Ureter (tissue), 1 donor: ENCODE results near the gene AK2. TPM values are rescaled to one million over a fixed set of nuclear protein-coding genes. Genes with fewer than 3 reads are reported as not detected.

Experiments used
- DNase-seq: peaks from one replicate; pipeline ENCODE4 v3.0.0-alpha.2; 2020; ENCODE audit warnings: low spot score
- total RNA-seq: library from RNA; stranded (reverse); gene quantifications from one replicate; pipeline ENCODE4 v1.2.4, GENCODE V29; 2023
- donor health status: DM: yes; HTN: yes; CAD: no.

Gene AK2
- total RNA-seq, 1 donor from 2014 or later = 203 TPM

DNA sequence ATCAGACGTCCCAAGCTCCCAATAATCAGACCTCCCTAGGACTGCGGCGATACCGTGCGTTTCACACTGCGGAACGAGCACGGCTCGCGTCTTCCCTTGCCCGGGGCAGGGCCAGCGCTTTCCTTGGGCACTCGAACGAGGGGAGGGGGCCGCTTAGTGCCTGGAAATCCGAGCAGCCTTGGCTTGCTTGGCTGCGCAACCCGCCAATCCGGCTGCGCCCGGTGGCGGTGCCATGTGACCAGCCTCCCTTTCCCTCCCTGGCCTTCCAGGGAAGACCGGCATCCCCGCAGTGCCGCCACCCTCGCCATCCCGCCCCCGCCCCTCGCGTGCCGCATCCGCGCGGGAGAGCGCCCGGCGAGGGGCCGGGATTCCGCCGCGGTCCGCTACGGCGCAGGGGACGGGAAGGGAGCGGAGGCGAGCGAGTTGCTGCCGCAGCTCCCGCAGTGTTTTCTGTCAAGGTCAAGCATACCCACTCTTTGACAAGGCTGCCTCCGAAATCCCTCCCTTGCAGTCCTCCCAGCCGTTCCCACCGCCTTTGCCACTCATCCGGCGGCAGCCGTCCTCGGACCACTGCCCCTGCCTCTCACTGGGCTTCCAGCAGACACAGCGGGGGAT, 63.8 kb downstream of the AK2 start:
- peak; percentile 66 for DNase-seq

DNA sequence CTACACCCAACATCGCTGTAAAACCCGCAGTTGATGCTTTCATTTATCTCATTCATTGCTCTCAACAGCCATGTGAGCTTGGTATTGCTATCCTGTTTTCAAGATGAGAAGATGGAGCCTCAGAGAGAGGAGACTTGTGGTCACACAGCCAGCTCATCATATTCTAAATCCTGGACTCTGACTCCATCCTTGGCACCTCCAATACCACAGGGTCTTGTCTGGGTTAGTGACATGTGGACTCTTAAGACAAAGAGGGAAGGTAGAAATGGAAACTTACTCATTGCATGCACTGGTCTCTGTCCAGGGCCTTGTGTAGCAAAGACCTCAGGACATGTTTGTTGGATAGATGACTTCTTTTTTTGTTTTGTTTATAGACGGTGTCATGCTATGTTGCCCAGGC, 65.1 kb downstream of the AK2 start:
- DNase-seq = no peak

DNA sequence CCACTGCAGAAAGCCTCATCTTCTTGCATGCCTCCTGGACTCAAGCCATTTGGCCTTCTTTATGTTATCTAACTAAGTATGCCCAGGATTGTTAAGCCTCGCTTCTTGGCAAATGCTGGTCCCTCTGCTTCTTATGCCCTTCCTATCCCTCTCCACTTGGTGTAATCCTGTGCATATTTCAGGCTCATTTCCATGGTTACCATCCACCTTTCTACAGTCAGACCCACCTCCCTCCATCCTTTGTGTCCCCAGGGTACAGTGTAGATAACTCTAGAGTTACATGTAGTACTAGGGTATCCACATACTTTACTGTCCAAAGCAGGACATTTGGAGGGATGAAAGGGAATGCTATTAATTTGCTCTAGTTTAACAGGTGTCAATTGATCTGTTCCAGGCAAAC, 65.5 kb downstream of the AK2 start:
- DNase-seq = no peak

DNA sequence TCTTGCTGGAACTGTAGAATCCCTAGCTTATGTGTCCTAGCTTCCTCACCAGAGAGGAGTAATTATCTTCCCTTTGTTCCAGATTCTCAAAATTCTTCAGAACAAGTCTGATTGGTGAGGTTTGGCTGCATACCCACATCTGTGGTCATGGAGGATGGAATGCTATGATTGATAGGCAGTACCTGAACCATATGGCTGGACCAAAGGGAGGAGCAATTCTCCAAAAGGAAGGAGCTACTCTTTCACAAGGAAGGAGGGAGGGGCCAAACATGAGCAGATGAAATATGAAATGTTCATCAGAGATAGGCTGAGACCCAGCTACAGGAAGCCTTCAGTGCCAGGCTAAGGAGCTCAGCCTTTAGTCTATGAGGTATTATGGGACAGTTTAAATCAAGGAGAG, 67.1 kb downstream of the AK2 start:
- DNase-seq = no peak

DNA sequence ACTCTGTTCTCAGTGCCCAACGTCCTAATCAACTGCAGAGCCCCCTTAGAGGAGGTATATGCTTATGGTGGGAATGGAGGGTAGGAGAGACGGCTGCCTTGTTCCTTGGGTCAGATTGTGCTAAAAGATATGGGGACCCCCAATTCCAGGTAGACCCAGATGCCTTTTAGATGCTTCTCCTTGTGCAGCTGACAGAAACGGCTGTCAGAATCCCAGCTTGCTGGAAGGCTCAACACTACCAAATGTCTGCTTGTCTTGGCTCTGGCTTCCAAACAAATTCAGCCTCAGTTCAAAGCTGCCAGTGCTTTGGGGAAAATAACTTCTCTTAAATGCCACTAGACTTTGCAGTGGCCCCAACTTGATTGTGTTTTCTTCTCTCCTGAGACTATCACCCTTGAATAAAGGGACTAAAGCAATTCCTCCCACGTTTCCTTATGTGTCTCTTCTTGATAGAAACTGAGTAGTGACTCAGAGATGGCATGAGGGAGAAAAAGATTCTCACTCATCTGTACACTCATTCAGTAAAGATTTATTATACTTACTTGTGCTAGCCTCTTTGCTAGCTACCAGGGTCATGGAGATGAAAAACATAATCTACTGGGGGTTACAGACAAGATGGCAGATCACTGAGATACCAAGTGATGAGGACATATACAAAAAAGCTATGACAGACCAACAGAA, 68.7 kb downstream of the AK2 start:
- DNase-seq = no peak

DNA sequence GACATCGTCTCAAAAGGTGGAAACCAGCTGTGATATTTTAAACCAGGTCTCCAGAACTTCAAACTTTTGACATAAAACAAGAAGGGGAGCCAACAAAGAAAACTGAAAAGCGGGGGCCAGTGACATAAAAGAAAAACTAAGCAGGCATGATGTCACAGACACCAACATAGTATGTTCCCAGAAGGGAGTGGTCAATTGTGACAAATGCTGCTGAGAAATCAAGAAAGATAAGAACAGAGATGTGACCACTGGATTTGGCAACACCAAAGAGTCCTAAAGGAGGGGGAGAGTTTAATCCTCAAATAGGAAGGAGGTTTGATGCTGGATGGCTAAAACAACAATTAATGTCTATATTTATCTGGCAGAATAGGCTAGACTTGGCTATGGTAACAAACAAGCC, 69.8 kb downstream of the AK2 start:
- no peak for DNase-seq

DNA sequence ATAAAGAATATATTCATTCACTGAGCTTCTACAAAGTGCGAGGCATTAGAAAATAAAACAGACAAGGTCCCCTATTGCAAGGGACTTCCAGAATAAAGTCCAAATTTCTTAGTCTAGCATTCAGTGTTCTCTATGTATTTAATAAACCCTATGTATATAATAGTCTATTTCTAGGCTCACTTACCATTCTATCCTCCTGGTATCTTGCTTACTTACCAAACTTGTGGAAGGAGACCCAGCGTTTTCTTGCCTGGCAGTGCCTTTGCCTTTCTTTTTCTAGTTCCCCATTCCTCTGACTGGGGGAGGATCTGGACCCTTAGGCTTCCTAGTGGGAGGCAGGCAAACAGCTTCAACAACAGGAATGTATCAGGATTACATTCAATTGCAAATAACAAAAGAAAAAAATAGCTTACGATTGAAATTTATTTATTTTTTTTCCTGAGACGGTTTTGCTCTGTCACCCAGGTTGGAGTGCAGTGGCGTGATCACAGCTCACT, 71.4 kb downstream of the AK2 start:
- DNase-seq = no peak

DNA sequence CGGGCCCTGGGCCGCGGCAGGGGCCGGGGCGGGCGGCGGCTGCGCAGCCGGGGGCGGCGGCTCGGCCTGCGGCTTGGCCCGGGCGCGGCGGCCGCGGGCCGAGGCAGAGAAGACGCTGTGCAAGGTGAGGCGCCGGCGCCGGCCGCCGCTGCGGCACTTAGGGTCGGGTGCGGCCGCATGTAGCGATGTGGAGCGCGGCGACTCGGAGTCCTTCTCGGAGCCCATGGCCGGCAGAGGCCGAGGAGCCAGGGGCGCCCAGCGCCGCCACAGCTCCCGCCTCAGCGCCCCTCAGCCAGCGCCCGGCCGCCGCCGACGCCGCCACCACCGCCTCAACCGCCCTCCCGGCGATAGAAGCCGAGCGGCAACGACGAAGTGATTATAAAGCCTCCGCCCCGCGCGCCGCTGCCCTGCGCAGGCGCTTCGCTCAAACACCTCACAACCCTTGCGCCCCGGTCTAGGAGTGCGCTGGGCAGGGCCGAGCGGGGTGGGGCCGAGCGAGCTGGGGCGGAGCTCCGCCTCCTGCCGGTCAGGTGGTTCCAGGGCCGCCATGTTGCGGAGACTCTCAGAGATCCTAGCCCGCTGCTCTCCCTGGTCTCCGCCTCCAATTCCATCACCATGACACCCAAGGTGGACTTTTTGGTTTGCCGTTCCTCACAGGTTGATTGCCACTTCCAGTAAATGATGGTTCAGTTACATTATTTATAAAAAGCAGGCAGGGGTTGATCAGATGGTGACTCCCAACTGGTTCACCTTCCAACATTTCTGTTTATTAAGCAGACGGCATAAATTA, 72.0 kb downstream of the AK2 start, which contains the start of gene RNF19B:
TSS of gene RNF19B (minus strand) at position 349 of the 790 bp plus-strand sequence. CDS start at position 225, 124 bp downstream.
- DNase-seq = peak; percentile 97

DNA sequence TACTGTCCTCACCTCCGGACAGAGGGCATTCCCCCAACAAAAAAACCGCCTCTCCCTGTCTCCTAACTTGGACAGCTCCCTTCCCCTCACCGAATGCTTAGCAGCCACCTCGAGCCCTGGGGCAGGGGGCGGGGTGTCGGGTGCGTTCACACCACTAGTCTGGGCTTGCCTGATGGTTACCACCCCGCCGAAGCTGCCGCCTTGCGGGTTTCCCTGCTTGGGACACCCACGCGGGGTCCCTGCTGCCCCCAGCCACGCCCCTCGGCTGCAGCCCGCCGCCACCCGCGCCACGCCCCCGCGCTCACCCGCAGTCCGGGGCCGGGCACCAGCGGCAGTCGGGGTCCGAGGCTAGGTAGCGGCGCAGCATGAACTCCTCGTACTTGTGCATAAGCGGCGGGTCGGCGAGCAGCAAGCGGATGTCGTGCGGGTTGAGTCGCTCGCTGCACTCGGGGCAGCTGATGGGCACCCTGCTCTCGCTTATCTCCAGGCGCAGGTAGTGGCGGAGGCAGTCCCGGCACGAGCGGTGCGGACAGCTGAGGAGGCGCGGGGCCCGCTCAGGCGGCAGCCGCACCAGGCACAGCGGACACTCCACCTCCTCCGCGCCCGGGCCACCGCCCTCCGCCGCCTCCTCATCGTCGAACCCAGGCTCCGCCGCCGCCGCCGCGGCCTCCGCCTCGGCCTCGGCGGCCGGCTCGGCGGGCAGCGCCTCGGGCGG, 72.8 kb downstream of the AK2 start:
- DNase-seq = peak; percentile 81

DNA sequence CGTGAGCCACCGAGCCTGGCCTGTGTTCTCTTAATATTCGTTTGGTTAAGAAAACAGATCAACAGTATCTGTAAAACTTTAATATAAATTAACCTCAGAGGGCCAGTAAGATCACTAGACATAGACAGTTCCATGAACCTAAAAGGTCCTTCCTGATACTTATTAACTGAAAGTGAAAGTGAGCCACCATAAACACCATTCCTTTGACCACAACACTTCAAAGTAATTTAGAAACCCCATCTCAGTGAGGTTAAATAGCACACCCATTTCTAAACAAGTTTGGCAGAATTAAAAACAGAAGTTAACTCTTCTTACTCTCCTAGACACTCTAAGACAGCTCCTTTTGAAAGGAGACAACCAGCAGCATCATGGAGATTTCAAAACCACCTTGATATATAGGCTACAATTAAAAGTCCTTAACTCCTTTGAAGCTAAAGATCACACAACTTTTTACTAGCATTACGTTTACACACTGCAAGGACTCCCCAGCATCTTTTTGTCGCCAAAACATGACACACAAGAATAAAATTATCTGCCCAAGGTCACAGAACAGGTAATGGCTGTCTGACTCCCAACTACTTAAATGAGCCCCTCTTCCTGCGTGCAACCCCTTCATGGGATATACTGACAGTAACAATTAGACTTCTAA, 74.3 kb downstream of the AK2 start:
- DNase-seq = no peak

DNA sequence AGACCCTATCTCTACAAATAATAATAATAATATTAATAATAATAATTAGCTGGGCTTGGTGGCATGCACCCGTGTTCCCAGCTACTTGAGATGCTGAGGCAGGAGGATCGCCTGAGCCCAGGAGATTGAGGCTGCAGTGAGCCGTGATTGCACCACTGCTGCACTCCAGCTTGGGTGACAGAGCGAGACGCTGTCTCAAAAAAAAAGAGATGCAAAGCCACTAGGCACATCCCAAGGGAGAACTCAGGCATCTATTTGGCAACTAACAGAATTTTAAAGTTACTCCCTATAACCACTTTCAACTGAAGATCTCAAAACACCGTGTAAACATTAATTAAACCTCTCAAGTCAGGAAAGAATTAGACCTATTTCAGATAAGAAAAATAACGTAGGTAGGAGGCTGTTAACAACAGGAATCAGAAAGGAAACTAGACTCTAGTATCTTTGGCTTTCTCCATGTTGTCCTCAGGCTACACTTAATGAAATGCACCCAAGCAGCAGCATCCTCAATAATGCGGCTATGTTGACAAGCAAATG, 75.8 kb downstream of the AK2 start:
- DNase-seq = no peak

DNA sequence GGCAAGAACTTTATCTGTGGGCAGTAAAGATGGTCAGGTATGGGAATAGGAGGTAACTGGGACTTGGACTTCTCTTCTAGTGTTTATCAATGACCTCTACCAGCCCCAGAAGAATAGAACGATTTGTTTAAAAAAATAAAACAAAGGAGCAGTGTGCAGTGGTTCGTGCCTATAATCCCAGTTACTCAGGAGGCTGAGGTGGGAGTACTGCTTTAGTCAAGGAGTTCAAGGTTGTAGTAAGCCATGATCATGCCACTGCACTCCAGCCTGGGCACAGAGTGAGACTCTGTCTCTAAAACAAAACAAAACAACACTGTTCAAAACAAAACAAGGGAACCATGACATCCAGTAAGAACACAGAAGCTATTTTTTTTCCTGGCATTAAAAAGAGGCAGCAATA, 76.3 kb downstream of the AK2 start:
- no peak for DNase-seq

DNA sequence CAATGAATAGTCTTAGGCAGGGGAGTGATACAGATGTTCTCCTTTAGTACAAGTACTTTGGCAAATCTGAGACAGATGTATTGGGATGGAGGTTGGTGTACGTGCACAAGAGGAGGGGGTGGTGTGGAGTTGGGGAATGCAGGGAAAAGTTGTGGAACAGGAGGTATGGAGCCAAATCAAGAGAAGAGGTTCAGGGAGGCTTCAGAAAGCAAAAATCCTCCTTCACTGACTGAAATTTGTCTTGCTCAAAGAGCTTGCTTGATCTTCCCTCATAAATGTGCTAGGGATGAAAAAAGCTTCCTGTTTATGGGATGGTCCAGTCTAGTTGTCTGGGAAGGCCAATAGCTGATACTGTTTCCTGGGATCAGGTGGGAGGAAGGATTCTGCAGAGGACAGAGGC, 77.9 kb downstream of the AK2 start:
- no peak for DNase-seq

Other genes with a start within 250 kb of the AK2 start
- 205 TPM for gene YARS1, start 219.5 kb downstream of the AK2 start, total RNA-seq
- gene S100PBP, start 219.2 kb downstream of the AK2 start, total RNA-seq = 41.0 TPM
- gene FNDC5, start 166.0 kb downstream of the AK2 start, total RNA-seq = 1.7 TPM
- gene HPCA, start 150.4 kb downstream of the AK2 start, total RNA-seq = 0.75 TPM
- gene TMEM54, start 135.5 kb downstream of the AK2 start, total RNA-seq = 88.7 TPM
- gene RNF19B, start 72.1 kb downstream of the AK2 start, total RNA-seq = 29.6 TPM
- gene AZIN2, start 44.3 kb upstream of the AK2 start, total RNA-seq = 4.6 TPM
- gene TRIM62, start 145.2 kb upstream of the AK2 start, total RNA-seq = 16.1 TPM
- 53.7 TPM for gene ZNF362, start 219.6 kb upstream of the AK2 start, total RNA-seq